PFSK-1 (cell line): ENCODE measurements around the gene CFAP299.

ENCODE experiments used
- FOXP2 ChIP-seq: optimal IDR thresholded peaks from 2 replicates; pipeline ENCODE3; 2011; ENCODE audit warnings: borderline replicate concordance, control low read depth, inconsistent platforms; ENCODE audit not compliant: insufficient read depth; ENCODE audit errors: extremely low read length, extremely low read depth
- POLR2AphosphoS5 ChIP-seq: IDR thresholded peaks from 2 replicates; pipeline ENCODE4 v1.6.1; 2012; ENCODE audit warnings: low read depth, mild to moderate bottlenecking, control low read depth, low read length, moderate library complexity
- REST ChIP-seq, 2 experiments: IDR thresholded peaks; 2 replicates each; pipeline versions ENCODE4 v1.6.1 to v1.8.0; 2011 to 2012; ENCODE audit warnings: low read depth in 2 of 2, low read length in 2 of 2, control low read depth in 1 of 2, inconsistent platforms in 1 of 2, mild to moderate bottlenecking in 1 of 2, moderate library complexity in 1 of 2; ENCODE audit not compliant: insufficient read depth in 1 of 2
- SIN3A ChIP-seq: IDR thresholded peaks from 2 replicates; pipeline ENCODE4 v1.6.1; 2012; ENCODE audit warnings: mild to moderate bottlenecking, low read length, moderate library complexity, borderline replicate concordance; ENCODE audit not compliant: insufficient read depth
- TAF1 ChIP-seq: IDR thresholded peaks from 2 replicates; pipeline ENCODE4 v1.6.1; 2012; ENCODE audit warnings: low read length, control low read depth, borderline replicate concordance; ENCODE audit not compliant: insufficient read depth

The CFAP299 gene

DNA sequence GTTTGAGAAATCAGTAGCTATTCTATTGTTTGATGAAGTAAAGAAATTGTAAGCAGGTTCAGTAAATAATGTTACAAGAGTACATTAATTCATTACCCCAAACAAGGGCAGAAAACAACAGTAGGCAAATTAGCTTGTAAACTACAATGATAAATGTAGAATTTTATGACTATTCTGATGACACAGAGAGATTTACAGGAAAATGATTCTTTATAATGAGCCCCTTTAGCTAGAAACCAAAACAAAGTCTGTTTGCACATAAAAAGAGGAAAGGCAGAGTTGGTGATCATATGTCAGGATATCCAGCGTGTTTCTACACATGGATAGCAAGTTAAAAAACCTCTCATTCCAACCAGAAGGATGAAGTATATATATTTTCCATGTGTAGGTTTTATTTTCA lies 204.8 kb downstream of the CFAP299 start:
- TF ChIP-seq REST (IDR thresholded peaks at IDR 0.05; ENCODE audit: insufficient read depth in 1 of 2, low read depth in 2 of 2, low read length in 2 of 2) (no peak), POLR2AphosphoS5 (no peak), FOXP2 (no peak), SIN3A (no peak), TAF1 (no peak)

DNA sequence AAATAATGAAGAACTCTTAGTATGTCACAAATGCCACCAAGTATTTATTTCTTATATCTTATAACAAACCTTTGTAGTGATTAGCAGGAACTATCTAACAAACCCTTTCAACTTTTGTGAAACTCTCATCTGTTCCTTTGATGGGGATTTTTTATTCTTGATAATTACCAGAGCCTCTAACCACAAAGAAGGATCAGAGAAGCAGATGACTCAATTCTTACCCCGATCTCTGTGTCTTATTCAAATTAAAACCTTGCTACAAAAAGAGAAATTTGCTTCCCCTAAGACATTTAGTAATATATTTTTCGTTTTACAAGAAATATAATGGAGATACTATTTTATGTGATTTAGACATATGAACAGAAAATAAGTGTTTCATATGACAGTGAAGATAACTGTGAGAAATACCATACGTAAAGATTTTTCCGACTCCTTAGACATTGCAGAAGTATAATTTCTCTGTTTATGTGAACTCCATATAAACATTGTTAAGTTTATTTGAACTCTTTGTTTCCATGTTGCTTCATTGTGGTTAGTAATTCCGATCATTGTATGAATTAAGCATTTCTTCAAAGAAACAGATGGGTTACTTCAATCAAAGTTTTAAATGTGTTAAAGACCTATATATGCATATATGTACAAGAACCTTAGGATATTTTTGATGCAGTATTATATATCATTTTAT lies 205.4 kb downstream of the CFAP299 start:
- no peak for TF ChIP-seq FOXP2

- no peak for TF ChIP-seq POLR2AphosphoS5
- no peak for TF ChIP-seq TAF1
- no peak for TF ChIP-seq REST (IDR thresholded peaks at IDR 0.05; ENCODE audit: insufficient read depth in 1 of 2, low read depth in 2 of 2, low read length in 2 of 2)
- no peak for TF ChIP-seq FOXP2
- TF ChIP-seq SIN3A = no peak
Observed at GRCh38 chr4:80542747-80543146, 207.2 kb downstream of the CFAP299 start.

GRCh38 chr4:80560337-80560736 lies 224.8 kb downstream of the CFAP299 start:
- no peak for TF ChIP-seq SIN3A
- TF ChIP-seq POLR2AphosphoS5 = no peak
- no peak for TF ChIP-seq FOXP2
- no peak for TF ChIP-seq REST (IDR thresholded peaks at IDR 0.05; ENCODE audit: insufficient read depth in 1 of 2, low read depth in 2 of 2, low read length in 2 of 2)
- no peak for TF ChIP-seq TAF1

DNA sequence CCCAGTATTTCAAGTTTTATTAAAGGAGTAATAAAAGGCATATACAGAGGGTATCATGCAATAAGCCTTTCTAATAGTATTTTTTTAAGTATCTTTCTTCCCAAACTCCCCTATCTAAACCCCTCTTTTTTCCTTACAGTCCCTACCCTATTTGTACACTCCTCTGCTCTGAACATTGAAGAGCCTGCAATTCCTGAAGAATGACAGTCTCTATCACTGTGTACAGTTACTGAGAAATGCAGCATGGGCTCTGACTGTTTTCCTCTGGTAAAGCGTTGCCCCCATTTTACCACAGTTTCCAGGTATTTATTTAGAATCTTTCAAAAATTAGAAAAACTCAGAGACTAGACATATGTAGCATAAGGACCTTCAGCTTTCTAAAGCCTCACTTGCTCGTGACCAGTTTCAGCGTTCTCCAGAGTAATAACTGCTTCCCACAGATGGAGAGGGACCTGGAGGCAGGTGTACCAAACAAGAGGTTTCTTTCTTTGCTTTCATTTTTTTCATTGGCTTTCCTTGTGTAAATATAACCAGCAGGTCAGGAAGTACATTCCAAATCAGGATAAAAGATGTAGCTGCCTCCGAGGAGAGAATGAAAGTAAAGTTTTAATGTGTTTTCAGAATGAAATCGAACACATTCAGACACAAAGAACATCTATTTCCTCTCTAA lies 230.8 kb downstream of the CFAP299 start:
- TF ChIP-seq SIN3A = no peak
- TF ChIP-seq FOXP2 = no peak
- TF ChIP-seq TAF1 = no peak
- TF ChIP-seq REST (IDR thresholded peaks at IDR 0.05; ENCODE audit: insufficient read depth in 1 of 2, low read depth in 2 of 2, low read length in 2 of 2) = no peak
- TF ChIP-seq POLR2AphosphoS5 = no peak
